ENCODE measurements around the gene PSMG3.

The PSMG3 gene, protein sequence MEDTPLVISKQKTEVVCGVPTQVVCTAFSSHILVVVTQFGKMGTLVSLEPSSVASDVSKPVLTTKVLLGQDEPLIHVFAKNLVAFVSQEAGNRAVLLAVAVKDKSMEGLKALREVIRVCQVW

DNA sequence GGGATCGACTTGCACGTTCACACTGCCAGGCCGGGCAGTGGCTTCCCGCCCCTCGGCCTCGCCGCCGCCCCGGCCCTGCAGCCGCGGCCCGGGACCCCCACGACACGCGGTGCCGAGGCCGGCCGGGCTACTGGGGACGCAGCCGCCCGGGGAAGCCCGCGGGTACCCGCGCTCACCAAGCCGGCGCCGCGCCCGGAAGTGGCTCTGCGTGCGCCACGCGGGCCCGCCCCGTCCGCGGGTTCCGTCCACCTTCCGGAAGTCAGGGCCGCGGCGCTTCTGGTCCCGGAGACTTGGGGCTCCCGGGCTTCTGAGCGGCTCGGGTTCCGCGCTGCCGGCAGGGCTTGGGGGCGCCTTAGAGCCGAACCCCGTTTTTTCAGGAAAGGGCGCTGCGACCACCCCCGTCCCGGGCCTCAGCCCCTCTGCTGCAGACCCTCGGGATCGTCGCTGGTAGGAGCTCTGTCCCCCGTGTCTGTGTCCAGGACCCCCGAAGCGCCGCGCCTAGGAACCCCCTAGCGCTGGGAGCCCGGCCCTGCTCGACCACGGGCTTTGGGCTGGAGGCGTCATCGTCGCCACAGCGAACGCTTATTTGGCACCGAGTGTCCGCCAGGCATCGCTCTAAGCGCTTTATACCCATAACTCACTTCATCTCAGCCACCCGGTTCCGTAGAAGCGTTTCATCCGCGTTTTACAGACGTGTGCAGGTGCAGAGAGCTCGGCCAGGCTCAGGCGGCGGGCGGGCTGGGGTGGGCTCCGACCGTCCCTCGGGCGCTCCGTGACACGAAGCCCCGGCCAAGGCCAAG is at the start of gene PSMG3:
TSS of gene PSMG3 (minus strand) at position 200 of the 800 bp plus-strand sequence. CDS start 693 bp downstream, outside the sequence.
- DNase-seq (ENCODE audit: low read depth in 2 of 2) = peak; percentile 63 to 71

DNA sequence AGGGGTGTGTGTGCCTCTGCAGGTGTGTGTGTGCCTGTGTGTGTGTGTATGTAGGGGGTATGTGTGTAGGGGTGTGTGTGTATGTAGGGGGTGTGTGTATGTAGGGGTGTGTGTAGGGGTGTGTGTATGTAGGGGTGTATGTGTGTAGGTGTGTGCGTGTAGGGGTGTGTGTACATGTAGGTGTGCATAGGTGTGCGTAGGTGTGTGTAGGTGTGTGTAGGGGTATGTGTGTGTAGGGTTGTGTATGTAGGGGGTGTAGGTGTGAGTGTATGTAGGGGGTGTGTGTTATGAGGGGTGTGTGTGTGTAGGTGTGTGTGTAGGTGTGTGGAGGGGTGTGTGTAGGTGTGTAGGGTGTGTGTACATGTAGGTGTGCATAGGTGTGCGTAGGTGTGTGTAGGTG is 48.6 kb upstream of the PSMG3 start:
- no peak for DNase-seq (ENCODE audit: low read depth in 2 of 2)

DNA sequence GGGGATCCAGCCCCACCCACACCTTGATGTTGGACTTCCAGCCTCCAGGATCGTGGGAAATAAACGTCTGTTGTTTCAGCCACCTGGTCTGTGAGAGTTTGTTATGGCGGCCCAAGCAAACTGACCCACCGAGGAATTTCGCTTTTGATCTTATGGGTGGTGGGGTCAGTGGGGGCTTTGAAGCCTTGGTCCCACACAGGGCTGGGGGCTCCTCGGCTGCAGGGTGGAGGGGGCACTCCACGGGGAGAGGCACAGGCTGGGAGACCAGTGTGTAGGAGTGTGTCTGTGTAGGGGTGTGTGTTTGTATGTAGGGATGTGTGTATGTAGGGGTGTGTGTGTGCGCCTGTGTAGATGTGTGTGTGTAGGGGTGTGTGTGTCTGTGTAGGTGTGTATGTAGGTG is 48.1 kb upstream of the PSMG3 start:
- no peak for DNase-seq (ENCODE audit: low read depth in 2 of 2)

DNA sequence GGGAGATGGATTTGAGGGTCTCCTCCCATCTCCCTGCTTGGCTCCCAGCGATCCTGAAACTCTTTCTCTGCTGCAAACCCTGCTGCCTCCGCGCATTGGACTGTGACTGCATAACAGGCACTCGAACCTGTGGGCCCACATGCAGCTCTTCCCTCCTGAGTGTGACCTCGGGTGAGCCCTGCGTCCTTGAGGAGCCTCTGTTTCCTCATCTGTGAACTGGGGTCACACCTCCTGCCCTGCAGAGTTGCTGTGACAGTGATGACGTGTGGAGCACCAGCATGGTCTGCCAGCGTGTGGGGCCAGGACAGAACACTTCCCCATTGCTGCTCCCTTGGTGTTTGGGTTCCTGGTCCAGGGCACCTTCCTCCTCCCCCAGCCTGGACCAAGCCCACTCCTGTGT is 46.9 kb upstream of the PSMG3 start:
- DNase-seq (ENCODE audit: low read depth in 2 of 2) = no peak

DNA sequence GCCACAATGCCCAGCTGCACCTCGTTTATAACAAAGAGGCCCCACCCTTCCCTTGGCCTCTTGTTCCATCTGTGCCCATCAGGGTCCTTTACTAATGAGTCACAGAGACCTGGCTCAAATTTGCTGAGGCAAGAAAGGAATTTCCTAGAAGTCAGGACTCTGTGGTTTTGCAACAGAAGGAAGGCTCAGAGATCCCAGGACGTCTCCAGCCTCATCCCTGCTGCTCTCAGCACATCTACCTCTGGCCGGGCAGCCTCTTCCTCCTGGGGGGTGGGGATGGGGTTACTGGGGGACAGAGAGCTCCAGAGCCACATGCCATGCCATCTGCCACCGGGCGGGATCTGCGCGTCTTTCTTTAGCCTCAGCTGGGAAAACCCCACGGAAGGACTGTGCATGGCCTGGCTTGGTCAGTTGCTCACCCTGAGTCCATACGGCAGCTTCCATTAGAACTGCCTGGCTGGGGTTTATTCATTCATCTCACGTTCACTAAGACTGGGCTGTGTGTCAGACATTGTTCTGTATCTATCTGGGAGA is 41.9 kb upstream of the PSMG3 start:
- DNase-seq (ENCODE audit: low read depth in 2 of 2) = no peak

DNA sequence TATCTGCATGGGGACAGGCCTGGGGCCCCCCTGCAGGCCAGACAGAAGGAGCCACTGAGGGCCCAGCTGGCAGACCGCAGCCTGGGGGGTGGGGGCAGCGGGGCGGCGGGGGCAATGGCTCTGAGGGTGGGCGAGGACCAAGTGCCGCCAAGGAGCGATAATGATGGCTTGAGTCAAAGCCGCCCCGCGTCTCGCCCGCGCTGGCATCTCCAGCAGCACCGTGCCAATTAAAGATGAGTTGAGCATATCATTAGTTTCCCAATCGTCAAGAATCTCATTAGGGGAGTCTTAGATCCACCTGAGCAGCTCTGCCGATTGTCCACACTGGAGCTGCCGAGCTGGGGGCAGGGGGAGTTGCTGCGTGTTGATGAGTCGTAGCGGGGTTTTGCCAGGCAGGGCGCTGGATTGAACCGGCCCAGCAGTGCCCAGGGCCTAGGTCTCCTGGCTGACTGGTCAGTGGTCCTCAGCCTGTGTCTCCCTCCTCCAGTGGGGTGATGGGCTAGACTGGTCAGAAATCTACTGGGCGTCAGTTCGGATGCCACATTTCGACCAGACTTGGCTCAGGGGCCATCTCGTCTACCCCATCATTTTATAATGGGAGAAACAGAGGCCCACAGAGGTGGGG is 41.0 kb upstream of the PSMG3 start:
- no peak for DNase-seq (ENCODE audit: low read depth in 2 of 2)

DNA sequence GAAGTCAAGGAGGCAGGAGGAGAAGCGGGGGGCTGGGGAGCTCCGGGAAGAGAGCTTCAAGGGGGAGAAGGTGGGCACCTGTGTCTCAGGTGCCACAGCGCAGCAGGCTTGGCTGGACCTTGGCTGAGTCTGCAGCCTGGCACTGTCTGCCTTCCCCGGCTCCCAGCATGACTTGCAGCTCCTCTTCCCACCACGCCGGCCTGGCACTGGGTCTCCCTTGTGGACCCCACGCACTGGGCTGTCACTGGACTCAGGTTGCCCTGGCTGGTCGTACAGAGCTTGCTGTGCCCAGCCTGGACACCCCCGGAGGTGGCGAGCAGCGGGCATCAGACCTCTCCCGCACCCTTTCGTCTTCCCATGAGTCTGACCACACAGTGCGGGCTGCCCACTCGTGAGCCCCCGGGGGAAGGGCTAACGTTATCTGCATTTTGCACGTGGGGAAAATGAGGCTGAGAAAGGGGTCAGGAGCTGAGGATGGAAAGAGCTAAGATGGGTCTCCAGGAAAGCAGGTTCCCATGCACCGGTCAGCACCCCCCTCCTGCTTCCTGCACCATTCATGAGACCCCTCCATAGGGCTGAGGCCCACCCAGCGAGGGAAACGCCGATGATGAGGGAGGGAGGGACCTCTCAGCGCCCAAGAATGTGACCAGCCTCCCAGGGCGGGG is 40.3 kb upstream of the PSMG3 start:
- DNase-seq (ENCODE audit: low read depth in 2 of 2) = no peak

DNA sequence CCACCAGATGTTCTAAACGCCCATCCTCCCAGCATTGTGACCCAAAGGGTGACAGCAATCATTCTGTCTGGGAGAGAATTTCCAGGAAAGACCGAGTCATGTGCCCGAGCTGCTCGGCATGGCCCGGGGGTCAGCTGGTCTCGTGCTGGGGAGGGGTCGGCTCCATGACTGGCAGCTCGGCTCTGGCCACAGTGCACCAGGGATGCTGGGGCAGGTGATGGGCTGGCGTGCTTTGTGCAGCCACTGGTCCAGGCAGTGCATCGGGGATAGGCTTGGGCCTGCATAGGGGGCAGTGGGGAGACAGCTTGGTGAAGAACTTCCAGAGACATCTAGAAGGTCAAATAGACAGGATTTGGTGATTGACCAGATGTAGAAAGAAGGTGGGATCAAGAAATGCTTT is 39.2 kb upstream of the PSMG3 start:
- no peak for DNase-seq (ENCODE audit: low read depth in 2 of 2)

DNA sequence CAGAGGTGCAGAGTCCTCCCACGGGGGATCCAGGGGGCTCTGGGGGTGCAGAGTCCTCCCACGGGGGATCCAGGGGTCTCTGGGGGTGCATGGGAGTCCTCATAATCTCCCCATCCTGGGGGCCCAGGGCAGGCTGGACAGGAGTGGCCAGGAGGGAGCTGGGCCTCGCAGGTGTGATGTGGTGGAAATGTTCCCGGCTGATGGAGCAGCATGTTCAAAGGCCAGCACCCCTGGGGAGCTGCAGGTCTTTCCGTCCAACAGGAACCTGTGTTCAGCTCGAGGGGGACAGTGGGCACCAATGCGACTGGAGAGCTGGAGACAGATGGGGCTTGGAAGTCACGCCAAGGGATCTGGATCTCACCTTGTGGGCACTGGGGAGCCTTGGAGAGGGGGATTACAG is 38.5 kb upstream of the PSMG3 start:
- no peak for DNase-seq (ENCODE audit: low read depth in 2 of 2)

DNA sequence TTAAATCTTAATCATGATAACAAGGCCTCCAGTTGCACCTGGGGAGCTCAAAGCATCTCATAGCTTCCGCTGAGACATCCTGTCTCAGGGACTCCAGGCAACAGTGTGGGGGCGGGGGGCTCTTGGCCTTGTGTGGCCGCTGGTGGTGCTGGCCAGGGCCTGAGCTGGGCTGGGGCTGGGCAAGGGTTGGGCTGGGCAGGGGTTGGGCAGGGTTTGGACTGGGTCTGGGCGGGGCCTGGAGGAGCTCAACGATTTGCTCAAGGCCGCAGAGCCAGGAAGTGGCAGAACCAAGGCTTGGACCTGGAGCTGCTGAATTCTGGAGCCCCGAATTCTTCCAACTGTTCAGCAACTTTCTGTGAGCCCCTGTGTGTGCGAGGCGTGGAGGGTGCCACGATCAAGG is 37.9 kb upstream of the PSMG3 start:
- no peak for DNase-seq (ENCODE audit: low read depth in 2 of 2)

DNA sequence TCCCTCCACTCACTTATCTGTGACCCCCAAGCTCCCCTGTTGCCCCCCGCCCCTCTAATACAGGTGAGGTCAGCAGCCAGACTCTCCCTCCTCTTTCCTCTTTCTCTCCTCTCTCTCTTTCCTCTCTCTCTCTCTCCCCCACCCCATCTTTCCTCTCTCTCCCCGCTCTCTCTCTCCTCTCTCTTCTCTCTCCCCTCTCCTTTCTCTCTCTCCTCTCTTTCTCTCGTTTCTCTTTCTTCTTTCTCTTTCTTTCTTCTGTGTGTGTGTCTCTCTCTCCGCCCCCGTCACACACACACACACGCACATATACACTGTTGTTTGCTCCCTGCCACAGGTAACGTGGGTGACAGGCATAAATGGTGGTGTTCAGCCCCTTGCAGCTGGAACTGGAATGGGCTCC is 37.2 kb upstream of the PSMG3 start:
- DNase-seq (ENCODE audit: low read depth in 2 of 2) = no peak

DNA sequence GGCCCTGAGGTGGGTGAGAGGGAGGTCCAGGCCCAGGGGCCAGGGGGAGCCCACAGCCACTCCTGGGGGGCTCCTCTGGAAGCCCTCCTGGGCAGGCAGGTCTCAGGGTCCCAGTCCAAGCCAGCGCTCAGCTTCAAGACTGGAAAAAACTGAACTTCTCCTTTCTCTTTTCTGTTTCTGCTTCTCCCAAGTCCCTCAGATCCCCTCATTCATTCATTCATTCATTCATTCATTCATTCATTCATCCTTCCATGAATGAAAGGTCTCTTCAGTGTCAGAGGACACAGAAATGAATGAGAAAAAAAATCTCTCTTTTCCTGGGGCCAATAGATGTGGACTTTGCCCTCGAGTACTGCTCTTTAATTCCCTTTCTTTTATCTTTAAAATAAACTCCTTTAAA is 34.6 kb upstream of the PSMG3 start:
- no peak for DNase-seq (ENCODE audit: low read depth in 2 of 2)

DNA sequence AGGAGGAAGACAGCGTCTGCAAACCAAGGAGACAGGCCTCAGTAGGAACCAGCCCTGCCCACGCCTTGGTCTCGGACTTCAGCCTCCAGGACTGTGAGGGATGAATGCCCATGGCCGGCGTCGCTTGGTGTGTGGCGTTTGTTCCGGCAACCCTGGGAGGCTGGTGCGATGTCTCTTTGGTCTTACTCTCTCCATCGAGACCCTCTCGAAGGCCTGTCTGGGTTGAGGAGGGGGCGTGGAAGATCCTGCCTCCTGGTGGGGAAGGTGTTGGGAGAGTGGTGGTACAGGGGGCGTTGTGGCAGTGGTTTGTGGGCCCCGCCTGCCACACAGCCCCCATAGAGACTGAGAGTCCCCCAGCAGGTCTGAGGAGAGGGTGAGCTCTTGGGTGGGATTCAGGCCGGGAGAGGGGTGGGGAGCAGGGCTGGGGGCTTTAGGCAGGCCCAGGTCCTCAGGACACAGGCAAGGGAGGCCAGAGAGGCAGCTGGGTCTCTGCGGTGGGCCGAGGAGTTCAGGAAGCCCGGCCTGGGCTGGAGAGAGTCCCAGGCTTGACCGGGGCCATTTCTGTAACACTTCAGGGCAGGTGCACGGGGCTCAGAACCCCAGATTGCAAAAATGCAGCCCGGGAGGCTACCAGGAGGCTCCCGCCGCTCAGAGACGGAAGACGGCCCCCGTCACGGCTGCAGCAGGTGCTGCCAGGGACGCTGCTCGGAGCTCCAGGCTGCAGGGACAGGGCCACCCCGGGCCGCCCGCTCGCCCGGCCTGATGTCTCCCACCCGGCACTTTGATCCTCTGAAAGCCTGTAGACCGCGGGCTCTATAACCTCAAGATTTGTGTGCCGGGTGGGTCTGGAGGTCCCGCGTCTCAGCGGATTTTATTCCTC is 33.8 kb upstream of the PSMG3 start:
- no peak for DNase-seq (ENCODE audit: low read depth in 2 of 2)

DNA sequence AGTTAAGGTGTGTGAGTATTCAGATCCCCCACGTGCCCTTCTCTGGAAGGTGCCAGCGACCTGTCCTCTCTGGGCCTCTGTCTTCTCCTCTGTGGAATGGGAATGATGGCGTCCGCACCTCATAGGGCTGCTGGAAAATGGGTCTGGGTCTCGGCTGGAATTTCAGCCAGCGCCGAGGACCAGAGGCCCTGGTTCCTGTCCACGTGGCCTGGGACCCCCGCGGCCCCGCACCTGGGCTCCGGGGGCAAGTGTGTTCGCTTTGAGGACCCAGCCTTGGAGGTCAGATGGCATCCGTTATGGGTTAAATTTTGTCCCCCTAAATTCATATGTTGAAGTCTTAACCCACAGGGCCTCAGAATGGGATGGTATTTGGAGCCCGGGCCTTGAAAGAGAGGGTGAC is 32.6 kb upstream of the PSMG3 start:
- no peak for DNase-seq (ENCODE audit: low read depth in 2 of 2)

DNA sequence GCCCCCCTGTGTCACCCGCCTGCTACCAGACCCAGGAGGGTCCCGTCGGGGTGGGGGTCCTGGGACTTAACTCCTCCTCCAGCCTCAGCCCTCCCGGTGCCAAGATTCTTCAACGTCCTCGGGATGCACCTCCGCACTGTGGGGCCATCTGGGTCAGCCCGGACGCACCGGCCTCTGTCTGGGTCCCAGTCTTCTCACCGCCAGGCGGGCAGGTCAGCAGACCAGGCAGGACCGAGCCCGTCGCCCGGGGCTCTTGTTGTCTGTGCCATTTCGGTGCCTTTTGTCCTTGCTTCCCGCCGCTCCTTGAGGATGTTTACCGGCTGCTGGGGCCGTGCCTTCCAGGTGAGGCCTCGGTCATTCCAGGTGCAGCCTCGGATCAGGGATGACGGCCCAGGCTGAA is 32.1 kb upstream of the PSMG3 start:
- no peak for DNase-seq (ENCODE audit: low read depth in 2 of 2)

DNA sequence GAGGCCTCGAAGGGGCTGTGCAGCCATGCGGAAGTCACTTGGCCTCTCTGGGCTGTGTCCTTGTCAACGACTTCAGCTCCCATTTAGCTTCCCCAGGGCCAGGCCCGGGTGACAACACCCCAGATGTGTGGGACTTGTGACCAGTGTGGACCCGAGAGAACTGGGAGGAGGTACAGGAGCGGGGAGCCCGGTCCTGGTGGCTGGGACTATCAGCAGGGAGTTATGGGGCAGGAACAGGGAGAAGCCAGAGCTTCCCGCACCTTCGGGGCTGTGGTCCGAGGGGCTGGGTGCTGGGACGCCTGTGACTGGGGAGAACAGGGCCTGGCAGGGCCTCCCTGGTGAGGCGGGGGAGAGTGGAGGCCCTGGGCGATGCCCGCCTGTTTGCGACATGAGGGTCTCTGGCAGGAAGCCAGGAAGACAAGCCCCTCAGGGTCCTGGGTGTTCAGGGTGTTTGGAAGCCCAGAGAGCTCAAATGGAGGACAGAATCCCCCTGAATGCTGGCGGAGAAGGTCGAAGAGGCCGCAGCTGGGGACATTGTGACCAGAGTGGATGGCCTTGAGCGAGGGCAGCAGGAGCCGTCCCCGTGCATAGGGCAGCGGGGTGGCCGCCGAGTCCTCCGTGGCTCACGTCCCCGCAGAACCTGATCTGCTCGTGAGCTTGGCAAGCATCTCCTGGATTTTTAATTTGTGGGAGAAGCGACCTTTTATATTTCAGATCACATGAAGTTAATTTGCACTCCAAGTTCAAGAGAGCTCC is 30.0 kb upstream of the PSMG3 start:
- DNase-seq (ENCODE audit: low read depth in 2 of 2) = no peak

DNA sequence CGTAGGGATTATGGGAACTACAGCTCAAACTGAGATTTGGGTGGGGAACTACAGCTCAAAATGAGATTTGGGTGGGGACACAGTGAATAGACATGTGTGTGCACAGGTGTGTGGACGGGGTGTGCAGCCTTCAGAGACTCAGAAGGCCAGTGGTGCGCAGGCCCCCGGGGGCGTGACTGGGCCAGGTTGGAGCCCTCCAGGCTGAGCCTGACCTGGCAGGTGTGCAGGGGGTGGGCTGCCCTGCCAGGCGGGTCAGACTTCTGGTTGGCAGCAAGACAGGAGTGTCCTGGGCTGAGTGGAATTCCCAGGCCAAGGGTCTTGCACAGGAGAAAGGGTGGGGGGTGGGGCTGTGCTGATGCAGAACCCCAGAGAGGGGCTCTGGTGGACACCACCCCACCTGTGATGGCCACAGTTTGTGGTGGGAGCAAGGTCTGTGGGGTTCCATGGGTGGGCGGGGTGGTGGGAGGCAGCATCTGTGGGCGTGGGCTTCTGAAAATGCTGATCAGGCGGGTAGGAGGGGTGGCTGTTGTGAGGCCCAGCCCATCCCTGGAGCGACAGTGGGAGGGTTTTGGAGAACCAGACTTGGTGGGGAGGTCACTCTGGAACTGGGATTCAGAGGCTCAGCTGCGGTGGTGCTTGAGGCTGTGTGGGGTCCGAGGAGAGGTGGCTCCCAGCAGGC is 29.3 kb upstream of the PSMG3 start:
- DNase-seq (ENCODE audit: low read depth in 2 of 2) = no peak

DNA sequence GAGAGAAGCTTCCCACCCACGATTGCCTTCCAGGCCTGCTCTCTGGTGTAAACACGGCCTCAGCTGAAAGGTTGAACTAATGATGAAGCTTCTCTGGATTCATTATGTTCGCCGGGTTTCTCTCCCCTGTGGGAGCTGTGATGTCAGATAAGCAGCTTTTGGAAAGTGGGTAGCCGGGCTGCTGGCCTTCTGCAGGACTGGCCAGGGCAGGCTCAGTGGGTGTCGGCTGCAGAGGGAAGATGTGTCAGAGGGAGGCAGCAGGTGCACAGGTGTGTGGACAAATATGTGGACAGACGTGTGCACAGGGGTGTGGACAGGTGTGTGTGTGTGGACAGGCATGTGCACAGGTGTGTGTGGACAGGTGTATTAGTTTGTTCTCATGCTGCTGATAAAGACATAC is 28.5 kb upstream of the PSMG3 start:
- DNase-seq (ENCODE audit: low read depth in 2 of 2) = no peak

DNA sequence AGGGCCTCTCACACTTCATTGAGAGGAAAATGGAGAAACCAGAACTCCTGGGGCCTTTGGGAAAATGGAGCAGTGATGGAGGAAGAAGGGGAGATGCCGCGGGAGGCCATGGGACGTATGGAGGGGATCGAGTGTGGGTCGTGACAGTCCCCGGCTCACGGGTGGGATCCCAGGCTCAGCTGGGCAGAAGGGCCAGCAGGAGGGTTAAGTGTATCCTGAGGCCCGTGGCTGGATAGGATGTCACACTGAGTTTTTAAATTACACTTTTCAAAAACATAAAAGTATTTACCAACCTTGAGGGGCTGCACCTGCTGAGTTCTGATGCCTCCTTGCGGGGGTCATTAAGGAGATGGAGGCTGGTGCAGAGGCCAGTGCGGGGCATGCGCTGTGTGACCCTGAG is 28.0 kb upstream of the PSMG3 start:
- no peak for DNase-seq (ENCODE audit: low read depth in 2 of 2)

DNA sequence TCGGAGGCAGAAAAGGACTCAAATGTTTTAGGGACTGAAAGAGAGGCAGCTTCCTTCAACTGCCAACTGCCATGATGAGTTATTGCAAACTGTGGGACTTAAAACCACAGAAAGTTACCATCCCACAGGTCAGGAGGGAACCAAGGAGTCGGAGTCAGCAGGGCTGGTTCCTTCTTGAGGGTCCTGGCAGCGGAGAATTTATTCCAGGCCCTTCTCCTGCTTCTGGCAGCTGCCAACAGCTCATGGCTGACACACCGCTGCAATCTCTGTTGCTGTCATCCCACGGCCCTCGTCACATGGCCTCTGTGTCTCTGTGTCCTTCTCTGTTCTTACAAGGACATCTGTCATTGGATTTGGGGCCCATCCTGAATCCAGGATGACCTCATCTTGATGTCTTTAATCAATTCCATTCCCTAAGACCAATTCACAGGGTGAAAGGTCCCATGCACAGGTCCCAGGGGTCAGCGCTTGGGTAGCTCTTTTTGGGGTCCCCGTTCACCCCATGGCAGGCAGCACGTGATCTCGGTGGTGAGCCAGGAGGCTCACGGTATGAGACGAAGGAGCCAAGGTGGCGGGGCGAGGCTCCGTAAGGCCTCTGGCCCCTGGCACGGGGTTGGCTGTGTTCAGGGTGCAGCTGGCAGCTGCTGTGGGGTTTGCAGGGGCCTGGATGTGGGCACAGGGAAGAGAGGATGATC is 27.4 kb upstream of the PSMG3 start:
- DNase-seq (ENCODE audit: low read depth in 2 of 2) = no peak
